Islet precursor cell (in vitro differentiated cells): ENCODE data around the gene CSF1.
"Not testable (repeated sequence)": the region's sequence is repeated elsewhere in the genome, so short reads cannot be mapped to it uniquely, and the experiment has no call there.

Experiments
- DNase-seq: peaks from one replicate; pipeline ENCODE4 v3.0.0-alpha.2; 2018

The CSF1 gene, protein sequence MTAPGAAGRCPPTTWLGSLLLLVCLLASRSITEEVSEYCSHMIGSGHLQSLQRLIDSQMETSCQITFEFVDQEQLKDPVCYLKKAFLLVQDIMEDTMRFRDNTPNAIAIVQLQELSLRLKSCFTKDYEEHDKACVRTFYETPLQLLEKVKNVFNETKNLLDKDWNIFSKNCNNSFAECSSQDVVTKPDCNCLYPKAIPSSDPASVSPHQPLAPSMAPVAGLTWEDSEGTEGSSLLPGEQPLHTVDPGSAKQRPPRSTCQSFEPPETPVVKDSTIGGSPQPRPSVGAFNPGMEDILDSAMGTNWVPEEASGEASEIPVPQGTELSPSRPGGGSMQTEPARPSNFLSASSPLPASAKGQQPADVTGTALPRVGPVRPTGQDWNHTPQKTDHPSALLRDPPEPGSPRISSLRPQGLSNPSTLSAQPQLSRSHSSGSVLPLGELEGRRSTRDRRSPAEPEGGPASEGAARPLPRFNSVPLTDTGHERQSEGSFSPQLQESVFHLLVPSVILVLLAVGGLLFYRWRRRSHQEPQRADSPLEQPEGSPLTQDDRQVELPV

DNA sequence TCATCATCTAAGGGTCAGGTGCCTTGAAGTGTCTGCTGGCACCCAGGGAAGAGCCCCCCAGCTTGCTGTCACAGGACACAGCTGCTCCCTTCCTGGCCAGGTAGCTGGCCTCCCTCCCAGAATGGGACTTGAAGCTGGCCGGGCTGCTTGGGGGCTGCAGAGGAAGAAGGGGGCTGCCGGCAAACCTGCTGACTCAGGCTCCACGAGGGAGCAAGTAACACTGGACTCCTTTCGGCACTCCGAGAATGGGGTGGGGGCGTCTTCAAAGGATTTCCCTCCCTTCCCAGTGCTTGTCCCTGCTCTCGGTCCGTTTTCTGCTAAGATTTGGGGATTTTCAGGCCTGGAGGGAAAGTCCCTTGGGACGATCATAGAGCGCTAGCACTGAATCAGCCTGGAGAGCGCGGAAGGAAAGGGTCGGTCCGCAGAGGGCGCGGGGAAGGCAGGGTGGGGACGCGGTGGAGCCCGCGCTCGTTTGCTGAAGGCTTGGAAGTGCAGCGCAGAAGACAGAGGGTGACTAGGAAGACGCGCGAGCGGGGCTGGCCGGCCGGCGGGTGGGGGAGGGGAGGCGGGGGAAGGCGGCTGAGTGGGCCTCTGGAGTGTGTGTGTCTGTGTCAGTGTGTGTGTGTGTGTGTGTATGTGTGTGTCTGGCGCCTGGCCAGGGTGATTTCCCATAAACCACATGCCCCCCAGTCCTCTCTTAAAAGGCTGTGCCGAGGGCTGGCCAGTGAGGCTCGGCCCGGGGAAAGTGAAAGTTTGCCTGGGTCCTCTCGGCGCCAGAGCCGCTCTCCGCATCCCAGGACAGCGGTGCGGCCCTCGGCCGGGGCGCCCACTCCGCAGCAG, at the start of gene CSF1:
CSF1 (plus strand) TSS at position 727 of the 840 bp plus-strand sequence. CDS start 175 bp downstream, outside the sequence.
- peak; percentile 89 for DNase-seq

DNA sequence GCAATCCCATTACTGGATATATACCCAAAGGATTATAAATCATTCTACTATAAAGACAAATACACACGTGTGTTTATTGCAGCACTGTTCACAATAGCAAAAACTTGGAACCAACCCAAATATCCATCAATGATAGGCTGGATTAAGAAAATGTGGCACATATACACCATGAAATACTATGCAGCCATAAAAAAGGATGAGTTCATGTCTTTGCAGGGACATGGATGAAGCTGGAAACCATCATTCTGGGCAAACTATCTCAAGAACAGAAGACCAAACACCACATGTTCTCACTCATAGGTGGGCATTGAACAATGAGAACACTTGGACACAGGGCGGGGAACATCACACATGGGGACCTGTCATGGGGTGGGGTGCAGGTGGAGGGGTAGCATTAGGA, 49.0 kb upstream of the CSF1 start:
- not testable (repeated sequence) for DNase-seq

DNA sequence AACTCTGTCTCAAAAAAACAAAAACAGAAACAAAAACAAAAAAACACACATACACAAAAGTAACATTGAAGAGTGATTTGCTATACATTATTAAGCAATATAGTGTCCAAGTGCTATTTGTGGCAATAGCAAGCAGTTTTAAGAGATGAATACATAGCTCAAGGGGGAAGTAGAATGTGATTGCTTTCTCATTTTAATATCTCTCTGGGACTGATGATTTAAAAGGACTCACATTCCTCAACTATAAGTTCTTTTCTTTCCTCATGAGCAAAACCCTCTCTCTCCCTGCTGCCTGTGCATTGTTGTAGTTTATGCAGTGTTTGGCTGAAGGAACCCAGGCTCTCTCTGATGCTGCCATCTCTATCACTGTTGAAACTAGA, 47.0 kb upstream of the CSF1 start:
- DNase-seq: no peak

DNA sequence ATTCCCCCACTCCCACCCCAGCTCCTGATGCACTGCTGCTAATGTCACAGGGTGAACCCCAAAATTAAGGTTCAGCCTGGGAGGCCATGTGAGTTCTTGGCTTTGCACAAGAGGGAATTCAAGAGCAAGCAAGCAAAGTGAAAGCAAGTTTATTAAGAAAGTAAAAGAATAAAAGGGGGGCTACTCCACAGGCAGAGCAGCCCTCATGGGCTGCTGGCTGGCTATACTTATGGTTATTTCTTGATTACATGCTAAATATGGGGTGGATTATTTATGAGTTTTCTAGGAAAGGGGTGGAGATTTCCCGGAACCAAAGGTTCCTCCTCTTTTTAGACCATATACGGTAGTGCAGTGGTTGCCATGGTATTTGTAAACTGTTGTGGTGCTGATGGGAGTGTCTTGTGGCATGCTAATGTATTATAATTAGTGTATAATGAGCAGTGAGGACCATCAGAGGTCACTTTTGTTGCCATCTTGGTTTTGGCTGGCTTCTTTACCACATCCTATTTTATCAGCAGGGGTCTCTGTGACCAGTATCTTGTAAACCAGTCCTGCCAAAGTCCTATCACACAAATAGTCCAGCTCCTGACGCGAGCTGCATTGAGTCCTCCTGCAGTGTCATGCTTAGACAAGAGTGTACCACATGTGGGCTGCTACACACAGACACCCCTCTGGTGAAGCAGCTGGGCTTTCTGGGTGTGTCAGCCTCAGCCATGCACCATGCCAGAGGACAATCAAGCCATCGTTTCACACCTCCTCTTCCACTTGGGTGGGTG, 46.4 kb upstream of the CSF1 start:
- DNase-seq: no peak

DNA sequence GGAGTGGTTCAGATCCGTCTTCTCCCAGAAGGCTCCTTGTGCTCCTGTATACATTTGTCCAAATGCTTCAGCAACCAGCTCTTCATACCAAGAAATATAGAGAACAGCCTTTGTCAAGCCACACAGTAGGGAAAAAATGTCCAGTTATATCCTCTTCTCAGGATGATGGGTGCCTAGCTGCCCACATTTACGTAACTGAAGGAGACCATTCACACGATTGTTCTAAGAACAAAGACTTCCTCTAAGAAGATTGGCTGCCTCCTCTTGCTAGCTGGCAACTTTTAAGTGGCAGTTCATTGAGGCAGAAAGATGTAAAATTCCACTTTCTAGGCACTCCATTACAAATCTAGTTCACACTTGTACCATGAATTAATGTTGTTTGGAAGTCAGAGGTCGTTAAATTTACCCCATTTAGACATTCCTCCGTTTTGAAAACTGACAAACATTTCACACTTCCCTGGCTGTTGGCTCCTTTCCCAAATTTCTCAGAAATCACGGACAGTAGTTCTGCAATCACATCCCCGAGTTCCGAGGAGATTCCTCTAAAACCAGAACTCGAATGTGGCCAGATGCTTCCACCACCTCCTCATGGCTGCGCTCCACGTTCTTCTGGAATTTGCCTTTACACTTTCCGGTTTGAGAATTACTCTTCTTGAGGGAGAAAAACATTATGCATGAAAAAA, 45.6 kb upstream of the CSF1 start:
- DNase-seq: no peak

DNA sequence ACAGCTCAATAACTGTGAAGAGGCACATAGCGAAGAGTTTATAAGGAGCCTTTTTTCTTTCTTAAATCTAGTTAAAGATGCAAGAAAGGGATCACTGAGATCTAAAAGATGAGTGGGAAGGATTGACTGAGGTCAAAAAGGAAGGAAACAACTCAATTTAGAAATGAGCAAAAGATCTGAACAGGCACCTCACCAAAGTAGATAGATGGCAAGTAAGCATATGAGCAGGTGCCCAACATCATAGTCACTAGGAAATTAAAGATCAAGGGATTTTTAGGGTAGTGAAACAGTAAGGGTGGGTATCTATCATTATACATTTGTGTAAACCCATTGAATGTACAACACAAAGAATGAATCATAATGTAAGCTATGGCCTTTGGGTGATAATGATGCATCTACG, 44.6 kb upstream of the CSF1 start:
- no peak for DNase-seq

DNA sequence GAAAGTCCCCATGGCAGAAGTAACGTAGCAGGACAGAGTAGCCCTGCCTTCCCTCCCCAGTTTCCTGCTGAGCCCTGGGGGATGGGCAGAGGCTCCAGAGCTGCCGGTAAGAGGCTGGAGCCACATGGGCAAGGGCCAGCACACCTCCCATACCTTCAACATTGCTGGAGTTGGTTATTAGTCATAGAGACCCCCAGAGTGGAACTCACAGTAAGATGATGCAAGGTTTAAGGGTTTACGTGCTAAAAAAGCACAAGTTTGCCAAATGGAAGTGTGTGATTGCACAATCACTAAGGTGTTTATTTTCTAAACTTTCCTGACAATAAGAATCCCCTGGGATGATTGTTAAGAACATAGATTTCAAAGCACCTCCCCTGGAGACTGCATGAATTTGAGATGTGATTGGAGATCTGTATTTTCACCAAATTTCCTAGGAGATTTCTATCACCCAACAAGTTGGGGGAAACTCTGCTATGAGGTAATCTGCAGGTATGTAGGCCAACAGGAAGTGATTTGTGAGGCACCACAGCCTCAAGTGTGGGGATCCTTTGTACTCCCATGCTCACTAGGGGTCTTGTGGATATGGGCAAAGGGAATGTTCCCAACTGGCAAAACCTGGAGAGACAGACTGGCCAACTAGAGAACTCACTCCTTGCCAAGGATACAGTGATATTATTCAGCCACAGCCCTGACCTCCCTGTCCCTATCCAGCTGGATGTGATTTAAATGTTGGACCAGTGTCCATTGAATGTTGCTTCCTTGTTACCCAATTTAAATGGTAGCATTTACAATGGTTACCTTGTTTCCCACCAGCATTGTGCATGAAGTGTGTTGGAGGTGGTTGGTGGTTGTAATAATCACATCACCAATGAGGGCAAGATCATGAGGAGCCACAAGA, 37.1 kb upstream of the CSF1 start:
- peak; percentile 3 for DNase-seq

DNA sequence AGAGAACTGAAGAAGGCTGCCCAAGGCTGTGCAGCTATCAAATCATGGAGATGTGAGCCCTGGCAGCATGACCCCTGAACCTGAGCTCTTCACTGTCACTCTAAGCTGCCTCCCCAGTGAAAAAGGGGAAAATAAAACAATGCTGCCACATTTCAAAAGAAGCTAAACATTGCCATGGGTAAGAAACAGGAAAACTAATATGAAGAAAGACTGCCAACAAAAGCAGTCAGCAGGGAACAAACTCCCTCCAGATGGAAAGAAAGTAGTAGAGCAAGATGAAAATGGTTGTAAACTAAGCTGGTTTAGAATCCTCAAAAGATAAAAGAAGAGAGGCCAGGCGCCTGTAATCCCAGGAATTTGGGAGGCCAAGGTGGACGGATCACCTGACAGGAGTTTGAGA, 36.2 kb upstream of the CSF1 start:
- DNase-seq: peak; percentile 22

DNA sequence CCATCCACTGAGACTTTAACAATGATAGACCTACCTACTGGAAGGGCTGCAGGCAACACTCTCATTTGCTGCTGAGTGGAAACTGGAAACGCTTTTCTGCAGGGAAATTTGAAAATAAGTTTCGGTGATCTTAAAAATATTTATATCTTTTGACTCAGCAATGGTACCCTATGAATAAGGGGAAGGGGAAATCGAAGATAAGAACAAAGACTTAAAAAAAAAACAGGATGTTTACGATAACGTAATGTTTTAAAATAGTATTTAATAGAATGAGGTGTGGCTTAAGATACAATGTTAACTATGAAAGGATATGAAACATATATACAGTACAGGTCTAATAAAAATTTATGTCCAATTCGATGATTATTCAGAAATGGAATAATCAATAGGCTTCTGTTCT, 34.8 kb upstream of the CSF1 start:
- DNase-seq: no peak

DNA sequence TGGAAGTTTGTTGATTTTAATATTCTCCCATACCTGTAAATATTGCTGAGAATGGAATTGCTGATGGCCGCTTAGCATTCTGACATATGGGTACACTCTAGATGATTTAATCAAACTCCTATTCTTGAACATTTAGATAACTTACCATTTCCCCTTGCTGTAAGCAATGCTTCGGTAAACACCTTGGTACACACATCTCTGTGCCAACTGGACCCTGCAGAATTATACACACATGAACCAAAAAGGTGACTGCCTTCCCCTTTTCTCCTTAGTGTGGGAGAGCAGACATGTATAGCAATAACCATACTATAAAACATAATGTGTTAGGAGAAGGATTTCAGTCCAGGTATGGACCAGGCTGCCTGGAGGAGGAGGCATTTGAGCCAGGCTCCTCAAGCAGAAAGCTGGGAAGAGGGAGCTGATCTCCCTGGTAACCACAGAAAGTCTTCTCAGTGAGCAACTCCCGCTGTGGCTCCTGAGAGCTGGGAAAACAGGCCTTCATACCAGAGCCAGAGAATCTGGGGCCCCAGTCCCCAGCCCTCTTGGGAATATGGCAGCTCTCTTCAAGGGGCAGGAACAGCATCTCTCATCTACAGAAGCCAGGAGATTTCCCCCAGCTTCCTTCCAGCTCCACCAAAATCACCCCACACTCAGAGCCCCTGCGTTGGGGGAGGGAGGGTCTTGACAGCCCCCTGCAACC, 33.9 kb upstream of the CSF1 start:
- DNase-seq: peak; percentile 89

DNA sequence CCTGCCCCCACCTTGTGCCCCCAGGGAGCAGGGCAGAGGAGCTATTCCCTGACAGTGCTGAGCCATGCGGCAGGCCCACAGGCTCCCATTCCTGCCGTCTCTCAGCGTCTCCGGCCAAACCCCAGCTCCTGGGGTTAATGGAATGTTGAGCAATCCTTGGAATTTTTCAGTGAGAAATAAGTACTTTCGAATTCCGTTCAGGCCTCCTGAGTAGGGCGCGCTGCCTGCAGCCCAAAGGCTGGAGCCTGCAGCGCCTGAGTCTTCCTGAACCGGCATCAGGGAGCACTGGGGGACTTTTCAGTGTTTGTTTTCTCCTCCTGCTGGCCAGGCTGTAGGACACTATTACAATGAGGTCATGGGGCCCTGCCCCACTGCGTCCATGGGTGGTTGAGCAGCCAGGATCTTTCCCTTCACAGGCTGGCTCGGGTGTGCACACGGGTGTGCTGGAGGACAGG, 33.3 kb upstream of the CSF1 start:
- DNase-seq: peak; percentile 96

DNA sequence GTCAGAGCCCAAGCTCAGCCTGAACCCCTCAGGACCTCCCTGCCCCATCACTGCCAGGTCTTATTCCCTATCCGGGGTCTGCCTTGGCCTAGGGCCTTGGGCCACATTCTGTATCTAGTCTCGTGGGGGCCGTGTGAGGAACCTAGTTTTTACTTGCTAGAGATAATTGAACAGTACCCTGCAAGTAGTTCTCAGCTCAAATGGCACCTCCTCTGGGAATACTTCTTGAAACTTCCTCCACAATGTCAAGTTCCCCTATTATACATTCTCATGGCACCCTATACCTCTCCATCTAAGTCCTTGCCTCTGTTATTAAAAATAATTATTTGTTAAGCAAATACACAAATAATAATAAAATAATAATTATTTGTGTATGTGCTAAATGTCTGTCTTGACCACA, 32.9 kb upstream of the CSF1 start:
- DNase-seq: no peak

DNA sequence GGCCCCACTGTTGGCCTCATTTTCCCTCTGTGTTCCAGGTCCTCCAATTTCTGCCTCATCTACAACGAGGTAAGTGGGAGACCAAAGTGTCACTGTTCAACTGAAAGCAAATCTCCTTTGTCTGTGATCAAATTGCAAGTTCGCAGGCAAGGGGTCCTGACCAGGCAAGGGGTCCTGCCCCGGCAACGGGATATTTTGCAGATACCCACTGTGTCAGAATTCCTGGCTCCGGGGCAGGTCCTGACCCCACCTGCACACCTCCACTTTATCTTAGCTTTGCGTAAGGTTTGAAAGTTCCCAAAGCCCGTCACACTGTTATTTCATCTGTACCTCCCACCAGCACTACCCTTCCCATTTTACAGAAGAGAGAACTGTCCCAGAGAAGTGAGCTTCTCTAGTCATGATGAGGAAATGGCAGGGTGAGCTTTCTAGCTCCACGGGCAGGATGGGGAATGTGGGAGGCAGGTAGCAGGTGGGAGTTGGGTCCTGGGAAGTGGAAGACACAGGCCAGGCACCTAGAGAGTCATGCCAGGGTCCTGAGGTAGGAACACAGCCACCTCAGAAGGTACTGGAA, 32.0 kb upstream of the CSF1 start:
- no peak for DNase-seq

DNA sequence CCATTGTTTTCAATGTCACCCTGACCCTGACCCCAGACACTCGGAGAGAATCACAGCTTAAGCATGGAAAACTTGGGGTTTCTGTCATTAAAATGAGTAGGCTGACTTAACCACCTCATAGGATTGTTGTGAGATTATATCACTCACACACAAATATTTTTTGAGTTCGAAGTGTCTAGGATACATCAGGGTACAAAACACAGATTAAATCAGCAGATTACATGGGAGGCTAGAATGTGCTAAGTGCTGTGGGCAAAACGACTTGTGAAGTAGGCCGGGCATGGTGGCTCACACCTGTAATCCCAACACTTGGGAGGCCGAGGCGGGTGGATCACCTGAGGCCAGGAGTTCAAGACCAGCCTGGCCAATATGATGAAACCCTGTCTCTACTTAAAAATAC, 31.3 kb upstream of the CSF1 start:
- not testable (repeated sequence) for DNase-seq

DNA sequence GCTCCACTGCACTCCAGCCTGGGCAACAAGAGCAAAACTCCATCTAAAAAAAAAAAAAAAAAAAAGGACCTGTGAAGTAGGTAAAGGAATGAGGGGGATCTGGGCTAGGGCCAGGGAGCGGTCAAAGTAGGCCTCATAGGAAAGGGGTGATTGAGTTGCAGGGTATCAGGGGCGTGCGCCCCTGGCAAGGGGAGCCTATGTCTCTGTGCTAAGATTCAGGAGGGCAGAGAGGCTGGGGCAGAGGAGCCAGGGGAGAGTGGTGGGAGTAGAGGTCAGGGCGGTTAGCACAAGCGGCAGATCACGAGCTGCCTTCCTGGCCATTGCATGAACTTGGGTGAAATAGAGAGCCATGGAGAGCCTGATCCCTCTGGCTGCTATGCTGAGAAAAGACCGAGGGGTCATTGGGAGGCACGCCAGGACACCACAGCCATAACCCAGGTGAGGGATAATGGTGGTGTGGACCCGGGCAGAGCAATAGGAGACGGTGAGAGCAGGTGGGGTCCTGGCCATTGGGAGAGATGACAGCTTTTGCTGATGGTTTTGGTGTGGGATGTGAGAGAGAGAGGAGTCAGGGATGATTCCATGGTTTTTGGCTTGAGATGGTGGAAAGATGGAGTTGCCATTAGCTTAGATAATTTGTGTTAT, 30.6 kb upstream of the CSF1 start:
- DNase-seq: peak; percentile 31

DNA sequence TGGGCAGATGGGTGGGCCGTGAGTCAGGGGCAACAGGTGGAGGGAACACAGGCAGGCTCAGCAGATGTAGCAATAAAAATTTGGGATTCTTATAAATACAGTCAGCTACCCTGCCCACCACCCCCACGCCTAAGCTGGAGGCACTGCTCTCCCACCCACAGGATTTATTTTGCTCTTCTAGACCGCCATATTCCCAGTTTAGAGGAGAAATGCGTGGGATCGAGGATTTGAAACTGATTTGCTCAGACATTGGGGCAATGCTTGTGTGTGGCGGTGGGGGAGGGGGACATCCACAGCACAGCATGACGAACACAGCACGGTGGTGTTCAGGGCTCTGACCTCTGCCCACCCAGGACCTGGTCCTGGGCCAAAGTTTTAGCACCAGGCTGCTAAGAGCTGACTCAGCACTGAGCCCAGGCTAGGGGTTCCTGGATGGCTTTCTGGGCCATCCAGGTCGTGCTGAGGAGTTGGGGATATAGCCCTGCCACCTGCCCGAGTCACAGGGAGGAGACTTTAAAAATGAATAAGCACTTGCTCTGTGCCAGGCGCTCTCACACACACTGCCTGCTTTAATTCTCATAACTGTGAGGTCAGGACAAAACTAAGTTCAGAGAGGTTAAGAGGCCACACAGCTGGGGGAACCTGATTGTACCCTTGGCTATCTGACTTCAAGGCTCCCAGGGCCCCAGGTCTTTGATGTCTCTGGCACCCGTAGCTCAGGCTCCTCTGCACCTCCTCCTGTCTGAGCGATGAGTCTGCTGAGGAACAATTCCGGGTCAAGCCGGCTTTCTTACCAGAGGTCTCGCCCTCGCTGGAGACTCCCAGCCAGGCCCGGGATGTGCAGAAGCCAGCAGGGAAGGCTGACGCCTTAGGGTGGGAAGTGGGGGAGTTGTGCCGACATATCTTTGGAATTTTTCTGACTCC, 29.4 kb upstream of the CSF1 start:
- DNase-seq: no peak

DNA sequence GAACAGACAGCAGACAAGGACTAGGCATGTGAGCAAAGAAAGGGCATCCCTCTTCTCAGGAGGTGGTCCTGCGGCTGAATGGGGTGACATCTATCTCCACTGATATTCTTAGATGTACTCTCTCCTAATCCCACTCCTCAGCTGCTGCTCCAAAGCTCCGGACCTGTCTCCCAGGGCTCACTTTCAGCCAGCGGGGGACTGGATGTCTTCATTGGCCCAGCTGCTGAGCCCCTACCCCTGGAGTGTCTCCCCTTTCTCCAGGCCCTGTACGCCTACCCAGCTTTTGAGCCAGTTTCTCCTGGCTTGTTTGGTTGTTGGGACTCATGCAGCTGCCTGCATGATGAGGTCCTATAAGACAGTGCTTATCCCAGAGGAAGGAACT, 28.8 kb upstream of the CSF1 start:
- peak; percentile 26 for DNase-seq
